ENCODE results near the gene ELP1.
A peak's percentile ranks its signal among the peaks of the same experiment; 100 is the strongest.

Gene ELP1

DNA sequence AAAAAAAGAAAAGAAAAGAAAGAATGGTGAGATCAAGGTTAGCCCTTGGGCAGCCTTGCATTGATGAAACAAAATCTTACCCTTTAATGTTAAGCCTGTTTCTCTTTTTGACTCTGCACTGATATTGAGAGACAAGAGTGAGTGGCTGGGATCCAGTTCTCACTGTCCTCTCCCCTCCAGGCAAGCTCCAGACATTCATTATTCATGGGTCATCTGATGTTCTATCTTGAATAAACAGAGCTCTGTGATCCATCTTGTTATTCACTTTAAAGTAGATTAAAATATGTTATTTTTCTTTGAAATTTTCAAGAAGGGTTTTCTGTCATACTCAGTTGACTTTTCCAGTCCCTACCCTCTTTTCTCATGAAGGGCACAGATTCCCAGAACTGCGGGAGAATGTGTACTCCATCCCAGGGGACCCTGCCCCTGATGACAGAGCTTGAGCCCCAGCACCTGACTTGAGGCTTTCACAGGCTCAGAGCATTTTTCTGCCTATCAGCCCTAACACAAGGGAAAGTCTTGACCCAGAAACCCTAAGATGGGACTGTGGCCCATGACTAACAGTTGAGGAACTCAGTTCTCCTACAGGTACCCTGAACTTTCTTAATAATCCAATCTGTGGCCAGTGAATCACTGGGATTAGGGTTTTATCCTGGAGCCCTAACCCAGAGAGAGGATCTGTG lies 102.3 kb downstream of the ELP1 start:
- CTCF ChIA-PET: interaction anchor here (0.6 kb wide), 1 partner anchor 1481 kb away, joined by 3 read pairs; no protein-coding TSS in a partner anchor
- POLR2A ChIA-PET: no interaction called here
- Histone ChIP-seq H3K9me3 (ENCODE audit: control insufficient read depth, insufficient read depth, low read depth, low read length) (no peaks in the 10 kb centered on the region), H3K4me3 (ENCODE audit: low read depth, low read length) (no peak overlapping the region), H3K4me1 (ENCODE audit: control insufficient read depth, insufficient read depth, low read length) (no peaks in the 10 kb centered on the region), H3K27ac (ENCODE audit: extremely low read depth, low read depth, low read length) (no peak overlapping the region), H3K36me3 (ENCODE audit: control insufficient read depth in 2 of 2, insufficient read depth in 1 of 2, low read length in 2 of 2) (no peaks in the 10 kb centered on the region)
- TF ChIP-seq ZNF433 (tag by site-specific recombination; IDR thresholded peaks at IDR 0.05; ENCODE audit: low read depth) (no peak), ZNF426 (tag by site-specific recombination; IDR thresholded peaks at IDR 0.05) (no peak), PRDM10 (tag by site-specific recombination; IDR thresholded peaks at IDR 0.05) (peak; percentile 36; the same call in 1 of the 2 replicates), ZNF768 (tag by site-specific recombination; IDR thresholded peaks at IDR 0.05) (no peak), ZNF214 (tag by site-specific recombination; IDR thresholded peaks at IDR 0.05; ENCODE audit: borderline replicate concordance) (no peak), ZNF626 (tag by site-specific recombination; IDR thresholded peaks at IDR 0.05) (no peak)

DNA sequence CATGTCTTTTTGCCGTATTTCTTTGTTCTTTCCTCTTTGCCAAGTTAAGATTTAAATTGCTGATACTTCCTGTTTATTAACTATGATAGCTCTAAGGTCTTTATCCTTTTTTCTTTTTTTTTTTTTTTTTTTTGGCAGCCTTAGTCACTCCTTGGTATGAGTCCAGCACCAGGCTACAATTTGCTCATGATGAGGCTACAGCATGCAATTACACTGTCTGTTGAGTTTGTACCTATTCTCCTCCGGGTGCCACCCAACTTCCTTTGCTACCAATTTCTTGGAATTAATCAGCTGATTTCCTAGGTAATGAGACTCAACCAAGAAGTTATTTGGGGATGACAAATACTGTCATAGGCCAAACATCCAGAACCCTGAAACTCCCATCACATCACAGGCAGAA lies 103.7 kb downstream of the ELP1 start:
- ChIA-PET POLR2A (interaction anchor here (0.7 to 0.8 kb wide), 2 partner anchors 165 to 1737 kb away, joined by 5 to 8 read pairs; no protein-coding TSS in a partner anchor), CTCF (interaction anchor here (0.7 to 0.8 kb wide), 2 partner anchors 17 to 67 kb away, joined by 3 read pairs; no protein-coding TSS in a partner anchor)
- H3K36me3 ChIP-seq (ENCODE audit: control insufficient read depth in 2 of 2, insufficient read depth in 1 of 2, low read length in 2 of 2): no peaks in the 10 kb centered on the region
- TF ChIP-seq ZNF639 (tag by site-specific recombination; IDR thresholded peaks at IDR 0.05) (no peak), ZNF391 (tag by site-specific recombination; IDR thresholded peaks at IDR 0.05; ENCODE audit: borderline replicate concordance, low read depth) (no peak), ZNF48 (tag by site-specific recombination; IDR thresholded peaks at IDR 0.05) (no peak), ZBTB20 (tag by site-specific recombination; IDR thresholded peaks at IDR 0.05) (no peak), BCL11B (tag by site-specific recombination; IDR thresholded peaks at IDR 0.05; ENCODE audit: low read depth) (no peak), ZNF350 (tag by site-specific recombination; IDR thresholded peaks at IDR 0.05) (no peak), ZNF830 (tag by site-specific recombination; IDR thresholded peaks at IDR 0.05; ENCODE audit: low read depth) (no peak), ZBTB17 (tag by site-specific recombination; IDR thresholded peaks at IDR 0.05) (no peak), SALL2 (tag by site-specific recombination; IDR thresholded peaks at IDR 0.05; ENCODE audit: borderline replicate concordance) (no peak), ZNF629 (tag by site-specific recombination; IDR thresholded peaks at IDR 0.05) (no peak), ZFP41 (tag by site-specific recombination; IDR thresholded peaks at IDR 0.05; ENCODE audit: borderline replicate concordance) (no peak), ZBTB7A (tag by site-specific recombination; IDR thresholded peaks at IDR 0.05; ENCODE audit: low read depth) (no peak), ZNF292 (tag by site-specific recombination; IDR thresholded peaks at IDR 0.05; ENCODE audit: borderline replicate concordance, low read depth) (no peak), ZNF341 (tag by site-specific recombination; IDR thresholded peaks at IDR 0.05; ENCODE audit: low read depth) (no peak), SP3 (tag by site-specific recombination; IDR thresholded peaks at IDR 0.05) (no peak), ZNF433 (tag by site-specific recombination; IDR thresholded peaks at IDR 0.05; ENCODE audit: low read depth) (no peak), ZNF157 (tag by site-specific recombination; IDR thresholded peaks at IDR 0.05) (no peak)
- no peaks in the 10 kb centered on the region for H3K9me3 ChIP-seq (ENCODE audit: control insufficient read depth, insufficient read depth, low read depth, low read length)
- no peak overlapping the region for H3K27ac ChIP-seq (ENCODE audit: extremely low read depth, low read depth, low read length)
- H3K4me3 ChIP-seq (ENCODE audit: low read depth, low read length): no peak overlapping the region
- H3K4me1 ChIP-seq (ENCODE audit: control insufficient read depth, insufficient read depth, low read length): no peaks in the 10 kb centered on the region

Data from HEK293 (cell line).